Stimulated activated CD4-positive, alpha-beta T cell treated with anti-CD3 and anti-CD28 coated beads, Interleukin-12 subunit alpha, Interleukin-12 subunit beta, amount 100 ng/mL, for 4 hours (primary cell): ENCODE results near the gene KCNB1.
"Not testable (repeated sequence)": the region's sequence is repeated elsewhere in the genome, so short reads cannot be mapped to it uniquely, and the experiment has no call there.

Source experiments
- DNase-seq: peaks from one replicate; pipeline ENCODE4 v3.0.0-alpha.2; 2020

Gene KCNB1

DNA sequence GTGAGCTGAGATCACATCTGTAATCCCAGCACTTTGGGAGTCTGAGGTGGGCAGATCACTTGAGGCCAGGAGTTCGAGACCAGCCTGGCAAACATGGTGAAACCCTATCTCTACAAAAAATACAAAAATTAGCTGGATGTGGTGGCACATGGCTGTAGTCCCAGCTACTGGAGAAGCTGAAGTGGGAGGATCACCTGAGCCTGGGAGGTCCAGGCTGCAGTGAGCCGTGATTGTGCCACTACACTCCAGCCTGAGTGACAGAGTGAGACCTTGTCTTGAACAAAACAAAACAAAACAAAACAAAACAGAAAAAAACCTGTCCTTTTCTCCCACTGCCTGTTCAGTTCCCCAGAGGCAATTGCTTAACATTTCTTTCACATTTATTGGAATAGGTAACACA lies 168.4 kb downstream of the KCNB1 start:
- not testable (repeated sequence) for DNase-seq
